Smooth muscle cell of the umbilical artery (primary cell): ENCODE measurements around the gene HINFP. TPM values are rescaled to one million over a fixed set of nuclear protein-coding genes. Genes with fewer than 3 reads are reported as not detected.

Source experiments
- total RNA-seq: library from RNA; depleted of rRNA; stranded (reverse); fragments of >200 nt; gene quantifications from 2 replicates; pipeline ENCODE4 v1.2.3, GENCODE V29; 2014

Gene HINFP, protein sequence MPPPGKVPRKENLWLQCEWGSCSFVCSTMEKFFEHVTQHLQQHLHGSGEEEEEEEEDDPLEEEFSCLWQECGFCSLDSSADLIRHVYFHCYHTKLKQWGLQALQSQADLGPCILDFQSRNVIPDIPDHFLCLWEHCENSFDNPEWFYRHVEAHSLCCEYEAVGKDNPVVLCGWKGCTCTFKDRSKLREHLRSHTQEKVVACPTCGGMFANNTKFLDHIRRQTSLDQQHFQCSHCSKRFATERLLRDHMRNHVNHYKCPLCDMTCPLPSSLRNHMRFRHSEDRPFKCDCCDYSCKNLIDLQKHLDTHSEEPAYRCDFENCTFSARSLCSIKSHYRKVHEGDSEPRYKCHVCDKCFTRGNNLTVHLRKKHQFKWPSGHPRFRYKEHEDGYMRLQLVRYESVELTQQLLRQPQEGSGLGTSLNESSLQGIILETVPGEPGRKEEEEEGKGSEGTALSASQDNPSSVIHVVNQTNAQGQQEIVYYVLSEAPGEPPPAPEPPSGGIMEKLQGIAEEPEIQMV
- 13.7 and 16.1 TPM in 2 replicates for total RNA-seq

DNA sequence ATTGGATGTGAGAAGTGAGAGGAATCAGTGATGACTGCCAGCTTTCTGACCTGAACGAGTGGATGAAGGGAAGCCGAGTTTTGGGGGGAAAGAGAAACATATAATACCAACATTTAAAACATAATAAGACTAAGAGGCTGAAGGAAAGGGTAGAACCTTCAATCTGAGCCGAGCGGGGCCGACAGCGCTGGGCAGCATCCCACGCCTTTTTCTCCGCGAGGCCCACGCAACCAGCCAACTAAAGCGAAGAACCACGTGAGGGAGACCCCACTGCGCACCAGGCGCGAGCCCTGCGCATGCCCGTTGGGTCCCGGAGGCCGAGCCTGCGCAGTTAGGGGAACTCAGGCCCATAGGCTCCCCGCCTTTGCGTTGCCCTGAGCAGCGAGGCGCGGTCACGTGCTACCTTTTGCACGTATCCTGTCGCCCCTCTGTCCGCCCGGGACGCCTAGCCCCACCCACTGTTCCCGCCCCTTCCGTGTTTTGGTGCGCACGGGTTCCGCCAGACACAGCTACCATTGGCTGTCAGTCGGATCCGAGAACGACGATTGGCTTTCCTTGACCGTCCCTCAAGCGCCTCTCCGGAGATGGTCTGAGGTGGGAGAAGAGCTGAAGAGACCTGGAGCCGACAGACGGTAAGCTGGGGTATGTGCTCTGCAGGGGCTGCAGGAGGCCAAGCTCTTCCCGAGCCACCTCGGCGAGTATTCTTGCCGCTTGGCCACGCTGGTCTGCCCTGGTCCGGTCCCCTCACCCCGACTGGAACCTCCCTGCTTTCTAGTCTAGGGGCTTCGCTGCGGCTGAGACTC, at the start of gene HINFP:
Gene HINFP (plus strand): TSS at position 573 of the 803 bp plus-strand sequence. CDS start 5,365 bp downstream, outside the sequence.

DNA sequence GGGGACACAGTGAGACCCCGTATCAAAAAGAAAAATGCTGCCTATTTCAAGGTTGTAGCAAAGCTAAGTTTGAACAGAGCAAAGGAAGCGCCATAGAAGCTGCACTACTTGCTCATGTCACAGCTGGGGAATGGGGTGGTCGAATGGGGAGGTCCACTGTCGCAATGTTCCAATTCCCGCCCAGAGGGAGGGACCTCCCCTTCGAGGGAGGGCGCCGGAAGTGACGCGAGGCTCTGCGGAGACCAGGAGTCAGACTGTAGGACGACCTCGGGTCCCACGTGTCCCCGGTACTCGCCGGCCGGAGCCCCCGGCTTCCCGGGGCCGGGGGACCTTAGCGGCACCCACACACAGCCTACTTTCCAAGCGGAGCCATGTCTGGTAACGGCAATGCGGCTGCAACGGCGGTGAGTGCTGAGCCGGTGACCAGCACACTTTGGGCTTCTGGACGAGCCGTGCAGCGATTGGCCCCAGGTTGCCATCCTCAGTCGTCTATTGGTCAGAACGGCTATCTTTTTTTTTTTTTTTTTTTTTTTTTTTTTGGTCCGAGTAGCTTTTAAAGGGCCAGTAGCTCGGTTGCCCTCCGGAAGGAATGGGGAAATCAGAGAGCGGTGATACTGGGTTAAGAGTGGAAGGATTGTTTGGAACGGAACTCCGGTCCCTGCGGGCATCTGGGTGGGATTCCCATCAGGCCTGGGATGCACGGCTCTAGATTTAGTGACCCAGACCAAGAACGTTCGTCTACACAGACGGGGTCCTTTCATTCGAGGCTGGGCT, 36.5 kb upstream of the HINFP start, which contains the start of gene HMBS:
Gene HMBS (plus strand): TSS at position 219 of the 774 bp plus-strand sequence. CDS start 153 bp downstream, at position 372.

DNA sequence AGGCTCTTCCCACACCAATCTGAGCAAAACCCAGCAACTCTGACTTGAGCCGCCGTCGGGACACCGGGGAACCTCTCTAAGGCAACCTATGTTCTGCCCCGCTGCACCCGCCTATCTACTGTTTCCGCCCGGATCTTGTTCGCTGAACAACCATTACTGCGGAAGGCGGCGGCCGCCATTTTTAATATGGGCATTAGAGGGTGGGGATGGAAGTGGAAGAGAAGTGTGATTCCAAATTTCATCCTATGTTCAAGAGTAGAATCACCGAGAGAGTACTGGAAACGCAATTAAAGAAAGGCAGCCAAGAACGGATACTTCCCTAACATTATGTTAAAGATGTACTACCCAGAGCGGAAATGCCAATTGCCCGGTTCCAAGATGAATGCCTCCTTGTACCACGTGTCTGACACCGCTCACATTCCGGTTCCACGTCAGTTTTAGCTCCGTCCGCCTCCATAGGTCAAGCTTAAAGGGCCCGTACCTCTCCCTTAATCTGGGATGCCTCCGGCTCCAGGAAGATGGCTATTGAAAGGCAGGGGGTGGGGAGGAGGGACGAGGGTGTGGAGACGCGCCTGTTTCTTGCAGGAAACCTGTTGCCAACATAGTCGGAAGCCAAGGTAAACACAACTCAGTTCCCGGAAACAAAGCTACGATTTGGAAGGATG, 19.5 kb upstream of the HINFP start, which contains the start of gene DPAGT1:
Gene DPAGT1 (minus strand): TSS at position 95 of the 665 bp plus-strand sequence. CDS start 198 bp downstream, outside the sequence.

DNA sequence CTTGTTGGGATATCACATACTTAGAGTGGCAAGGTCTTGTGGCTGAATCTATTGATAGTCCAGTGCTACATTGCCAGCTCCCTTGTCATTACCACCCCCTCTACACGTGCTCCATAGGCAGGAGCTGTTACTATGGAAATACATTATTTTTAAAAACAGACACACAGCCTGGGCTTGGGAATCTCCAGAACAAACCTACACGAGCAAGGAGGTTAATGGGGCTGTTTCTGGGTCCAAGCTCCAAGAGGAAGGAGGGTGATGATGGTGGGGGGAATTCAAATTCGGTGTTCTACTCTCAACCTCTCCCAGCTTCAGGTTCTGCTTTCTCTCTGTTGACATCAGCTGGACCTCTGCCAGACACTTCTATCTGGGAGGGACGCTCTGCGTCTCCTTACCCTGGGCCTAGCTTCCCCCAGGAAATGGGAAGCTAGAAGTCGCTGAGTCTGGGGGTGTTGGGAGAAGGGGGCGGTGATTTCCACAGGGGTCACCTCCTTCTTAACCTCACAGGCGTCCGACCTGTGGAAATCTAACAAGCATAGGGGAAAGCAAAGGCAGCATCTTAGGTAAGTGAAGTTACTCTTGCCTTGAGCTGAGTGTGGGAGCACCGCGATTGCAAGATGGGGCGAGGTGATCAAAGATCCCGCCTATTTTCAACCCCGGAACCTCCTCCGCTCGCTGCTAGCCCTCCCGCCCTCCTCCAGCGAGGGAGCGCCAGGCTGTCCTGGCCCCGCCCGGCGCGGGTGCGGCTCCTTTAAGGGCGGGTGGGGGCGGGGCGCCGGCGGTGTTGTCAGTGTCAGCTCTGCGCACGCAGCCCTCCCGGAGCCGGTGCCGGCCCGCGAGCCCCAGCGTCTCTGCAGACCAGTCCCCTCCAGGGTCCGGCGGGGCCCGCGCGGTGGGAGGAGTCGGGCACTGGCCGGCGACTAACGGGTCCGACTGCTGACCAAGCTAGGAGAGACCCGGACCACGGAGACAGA, 14.5 kb upstream of the HINFP start, which contains the start of gene C2CD2L:
Gene C2CD2L (plus strand): TSS at position 781 of the 974 bp plus-strand sequence. CDS start 398 bp downstream, outside the sequence.

DNA sequence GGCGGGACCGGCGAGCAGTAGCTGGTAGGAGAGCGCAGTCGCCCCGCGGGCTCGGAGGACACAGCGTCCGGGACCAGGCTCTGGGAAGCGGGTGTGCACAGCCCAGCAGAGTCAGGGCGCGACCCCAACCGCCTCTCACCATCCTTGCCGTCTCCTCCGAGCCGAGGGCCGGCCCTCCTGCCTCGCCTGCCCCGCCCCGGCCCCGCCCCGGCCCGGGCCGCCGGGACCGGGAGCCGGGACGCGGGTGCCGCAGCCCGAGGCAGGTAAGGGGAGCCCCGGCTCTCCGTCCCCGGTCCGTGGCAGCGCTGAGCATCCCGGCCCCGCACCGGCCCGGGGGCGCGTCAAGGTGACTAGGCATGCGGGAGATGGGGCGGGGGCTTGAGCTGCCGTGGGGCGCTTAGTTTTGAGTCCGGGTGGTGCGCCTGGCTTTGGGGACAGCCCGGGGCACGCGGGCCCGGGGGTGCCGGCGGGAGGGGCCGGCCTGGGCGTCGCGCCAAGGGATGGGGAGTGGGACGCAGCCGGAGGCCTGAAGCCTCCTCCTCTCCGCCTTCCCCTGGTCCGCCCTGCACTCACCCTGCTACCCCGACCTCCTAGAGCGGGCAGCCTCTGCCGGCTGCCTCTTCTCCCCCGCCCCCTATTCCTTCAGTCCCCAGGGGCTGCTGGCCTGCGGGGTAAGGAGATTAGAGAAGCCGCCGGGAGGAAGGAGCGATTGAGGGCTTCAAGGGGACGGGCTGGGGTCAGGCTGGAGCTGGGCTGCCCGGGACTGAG, 27.8 kb downstream of the HINFP start, which contains the start of gene ABCG4:
Gene ABCG4 (plus strand): TSS at position 35 of the 768 bp plus-strand sequence. CDS start 914 bp downstream, outside the sequence.

DNA sequence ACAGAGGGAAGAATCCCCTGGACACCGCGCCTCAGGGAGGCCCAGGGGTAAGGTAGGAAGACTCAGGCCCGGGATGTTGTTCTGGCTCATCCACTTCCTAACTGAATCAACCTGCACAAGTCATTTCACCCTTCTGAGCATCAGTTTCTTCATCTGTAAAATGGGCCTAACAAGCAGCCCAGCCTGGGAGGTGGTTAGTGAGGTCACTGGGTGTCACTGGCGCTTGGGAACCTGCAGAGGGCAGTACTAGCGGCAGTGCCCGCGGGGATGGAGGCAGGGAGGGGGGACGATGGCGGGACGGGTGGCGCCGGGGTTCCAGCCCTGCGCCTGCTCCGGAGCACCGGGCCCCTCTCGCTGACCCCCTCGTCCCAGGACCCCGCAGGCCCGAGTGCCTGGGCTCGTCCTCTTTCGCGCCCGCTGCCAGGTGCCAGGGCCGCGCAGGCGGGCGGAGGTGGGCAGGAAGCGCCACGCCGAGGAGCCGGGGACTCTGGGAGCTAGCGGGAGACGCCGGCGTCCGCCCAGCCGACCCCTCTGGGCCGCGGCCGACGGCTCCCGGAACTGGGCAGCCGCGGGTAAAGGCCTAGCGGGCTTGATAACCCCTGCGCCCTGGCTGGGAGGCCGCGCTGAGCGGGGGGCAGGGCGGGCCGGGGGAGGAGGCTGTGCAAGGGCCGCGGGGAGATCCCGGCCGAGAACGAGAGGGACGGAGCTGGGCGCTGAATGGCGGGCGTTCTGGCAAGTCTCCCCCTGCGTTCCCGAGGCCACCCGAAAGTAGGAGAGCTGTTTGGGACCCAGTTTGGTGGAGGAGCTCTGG, 47.3 kb downstream of the HINFP start, which contains the start of gene NLRX1:
Gene NLRX1 (plus strand): TSS at position 255 of the 811 bp plus-strand sequence. CDS start 2,679 bp downstream, outside the sequence.

Other genes with a start within 250 kb of the HINFP start
- not detected in 2 replicates for gene CXCR5, start 237.7 kb upstream of the HINFP start, total RNA-seq
- 22.9 and 37.4 TPM in 2 replicates for gene BCL9L, start 195.7 kb upstream of the HINFP start, total RNA-seq
- not detected in 2 replicates for gene UPK2, start 165.3 kb upstream of the HINFP start, total RNA-seq
- not detected in 2 replicates for gene FOXR1, start 149.8 kb upstream of the HINFP start, total RNA-seq
- 22.1 and 30.6 TPM in 2 replicates for gene CENATAC, start 123.4 kb upstream of the HINFP start, total RNA-seq
- 921 and 1,482 TPM in 2 replicates for gene RPS25, start 103.2 kb upstream of the HINFP start, total RNA-seq
- 105 and 115 TPM in 2 replicates for gene TRAPPC4, start 102.8 kb upstream of the HINFP start, total RNA-seq
- gene SLC37A4, start 90.7 kb upstream of the HINFP start, total RNA-seq, result 13.7 and 13.9 TPM in 2 replicates
- 282 and 311 TPM in 2 replicates for gene HYOU1, start 64.4 kb upstream of the HINFP start, total RNA-seq
- gene VPS11, start 53.8 kb upstream of the HINFP start, total RNA-seq, result 21.5 and 23.5 TPM in 2 replicates
- 16.0 and 16.9 TPM in 2 replicates for gene HMBS, start 36.7 kb upstream of the HINFP start, total RNA-seq
- 16.0 and 34.1 TPM in 2 replicates for gene DPAGT1, start 19.7 kb upstream of the HINFP start, total RNA-seq
- gene C2CD2L, start 14.2 kb upstream of the HINFP start, total RNA-seq, result 5.0 and 5.5 TPM in 2 replicates
- under 0.01 and 0.32 TPM in 2 replicates for gene ABCG4, start 27.5 kb downstream of the HINFP start, total RNA-seq
- 12.9 and 14.0 TPM in 2 replicates for gene NLRX1, start 47.1 kb downstream of the HINFP start, total RNA-seq
- not detected in 2 replicates for gene NHERF4, start 63.9 kb downstream of the HINFP start, total RNA-seq
- gene CBL, start 84.8 kb downstream of the HINFP start, total RNA-seq, result 12.2 and 25.3 TPM in 2 replicates
- 108 and 256 TPM in 2 replicates for gene MCAM, start 195.6 kb downstream of the HINFP start, total RNA-seq
- 5.6 and 13.2 TPM in 2 replicates for gene RNF26, start 212.9 kb downstream of the HINFP start, total RNA-seq
- 9.3 and 18.4 TPM in 2 replicates for gene C1QTNF5, start 219.3 kb downstream of the HINFP start, total RNA-seq
- not detected in 2 replicates for gene MFRP, start 225.1 kb downstream of the HINFP start, total RNA-seq